HG03457 (cell line): ENCODE measurements around the gene CDCA4.

Experiments used
- ATAC-seq: cut with Tn5 transposase; IDR thresholded peaks from one replicate; pipeline ENCODE4 v1.9.1; 2021; ENCODE audit warnings: moderate number of reproducible peaks; ENCODE audit not compliant: unreplicated experiment

Gene CDCA4

GRCh38 chr14:104965561-104966231, 55.2 kb downstream of the CDCA4 start:
- ATAC-seq, result no peak

DNA sequence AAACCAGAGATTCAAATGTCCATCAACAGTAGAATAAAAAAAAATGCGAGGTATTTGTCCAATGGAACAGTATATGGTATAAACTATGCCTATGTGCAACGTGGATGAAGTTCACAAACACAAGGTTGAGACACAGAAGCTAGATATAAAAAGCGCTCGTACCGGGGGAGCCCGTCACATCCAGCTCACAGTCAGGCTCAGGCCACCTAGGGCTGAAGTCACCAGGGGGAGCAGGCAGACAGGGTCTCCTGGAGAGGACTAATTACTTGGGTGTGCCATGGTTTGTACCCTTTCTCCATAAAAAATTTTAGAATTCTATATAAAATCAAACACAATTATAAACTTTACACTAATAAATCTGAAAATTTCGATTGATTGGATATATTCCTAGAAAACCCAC, 56.3 kb downstream of the CDCA4 start:
- no peak for ATAC-seq
